HG02852 (cell line): Measurements from ENCODE around the gene KRTAP12-3.
"Not testable (repeated sequence)": the region's sequence is repeated elsewhere in the genome, so short reads cannot be mapped to it uniquely, and the experiment has no call there.

Experiments
- ATAC-seq: cut with Tn5 transposase; IDR thresholded peaks from one replicate; pipeline ENCODE4 v1.9.1; 2021; ENCODE audit warnings: mild to moderate bottlenecking, moderate library complexity; ENCODE audit not compliant: unreplicated experiment

KRTAP12-3 gene

DNA sequence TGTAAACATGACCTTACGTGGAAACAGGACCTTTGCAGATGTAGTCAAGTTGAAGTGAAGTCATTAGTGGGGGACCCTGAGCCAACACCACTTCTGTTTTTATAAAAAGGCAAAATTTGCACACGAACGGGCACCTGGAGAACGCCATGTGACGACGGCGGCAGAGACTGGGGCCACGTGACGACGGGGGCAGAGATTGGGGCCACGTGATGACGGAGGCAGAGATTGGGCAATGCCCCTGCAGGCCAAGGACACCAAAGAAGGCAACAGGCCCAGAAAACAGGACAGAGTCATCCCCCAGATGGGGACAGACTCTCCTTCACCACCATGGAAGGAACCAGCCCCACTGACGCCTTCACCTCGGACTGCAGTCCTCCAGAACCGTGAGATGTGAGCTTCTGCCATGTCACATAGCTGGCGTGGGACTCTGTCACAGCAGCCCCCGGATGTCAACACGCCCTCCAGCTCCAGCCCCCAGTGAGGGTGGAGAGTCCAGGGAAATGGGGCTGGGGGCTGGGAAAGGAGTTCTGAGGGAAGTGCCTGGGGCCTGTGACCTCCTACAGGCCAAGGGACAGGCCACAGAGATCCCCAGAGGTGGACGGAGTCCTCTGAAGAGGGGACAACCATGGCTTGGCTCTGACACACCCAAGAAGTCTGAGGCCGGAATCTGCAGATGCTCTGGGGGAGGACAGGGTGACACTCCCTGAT is 7.3 kb upstream of the KRTAP12-3 start:
- no peak for ATAC-seq

DNA sequence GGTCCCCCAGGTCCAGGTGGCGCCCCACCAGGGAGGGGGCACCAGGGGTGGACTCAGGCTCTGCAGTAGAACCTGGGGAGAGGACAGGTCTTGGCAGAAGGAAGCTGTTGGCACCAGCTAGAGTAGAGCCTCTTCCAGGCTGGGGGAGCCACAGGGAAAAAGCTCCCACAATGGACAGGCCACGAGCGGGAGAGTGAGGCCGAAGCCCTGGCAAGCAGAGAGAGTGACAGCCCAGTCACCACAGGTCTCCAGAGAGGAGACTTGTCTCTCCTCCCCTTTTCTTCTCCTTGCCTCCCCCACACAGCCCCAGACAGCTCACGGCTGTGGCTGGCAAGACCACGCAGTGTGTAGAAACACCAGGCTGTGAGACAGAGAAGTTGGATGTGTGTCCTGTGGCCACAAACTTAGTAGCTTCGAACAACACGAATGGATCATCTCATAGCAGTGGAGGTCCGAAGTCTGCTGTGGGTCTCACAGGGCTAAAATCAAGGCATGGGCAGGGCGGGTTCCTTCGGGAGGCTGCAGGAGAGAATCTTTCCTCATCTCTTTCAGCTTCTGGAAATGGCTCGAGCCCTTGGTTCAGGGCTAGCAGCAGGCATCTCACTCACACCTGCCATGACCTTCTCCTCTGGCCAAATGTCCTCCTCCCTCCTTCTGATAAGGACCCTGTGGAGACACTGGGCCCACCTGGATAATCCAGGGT is 6.6 kb upstream of the KRTAP12-3 start:
- ATAC-seq = no peak

DNA sequence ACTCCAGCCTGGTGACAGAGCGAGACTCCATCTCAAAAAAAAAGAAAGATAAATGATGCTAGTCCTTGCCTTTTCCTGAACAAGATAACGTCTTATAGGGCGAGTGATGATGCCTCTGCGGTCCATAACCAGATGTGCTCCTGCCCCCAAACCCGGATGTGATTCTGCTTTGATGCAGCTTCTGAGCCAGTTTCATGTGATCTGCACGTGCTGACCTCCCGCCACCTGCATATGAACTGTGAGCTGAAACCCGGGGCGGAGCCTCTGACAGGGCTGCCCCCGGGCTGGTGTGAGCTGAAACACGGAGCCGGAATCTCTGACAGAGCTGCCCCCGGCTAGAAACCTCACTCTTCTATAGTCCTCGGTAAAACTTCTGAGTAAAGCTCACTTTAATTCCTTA is 4.6 kb upstream of the KRTAP12-3 start:
- no peak for ATAC-seq

DNA sequence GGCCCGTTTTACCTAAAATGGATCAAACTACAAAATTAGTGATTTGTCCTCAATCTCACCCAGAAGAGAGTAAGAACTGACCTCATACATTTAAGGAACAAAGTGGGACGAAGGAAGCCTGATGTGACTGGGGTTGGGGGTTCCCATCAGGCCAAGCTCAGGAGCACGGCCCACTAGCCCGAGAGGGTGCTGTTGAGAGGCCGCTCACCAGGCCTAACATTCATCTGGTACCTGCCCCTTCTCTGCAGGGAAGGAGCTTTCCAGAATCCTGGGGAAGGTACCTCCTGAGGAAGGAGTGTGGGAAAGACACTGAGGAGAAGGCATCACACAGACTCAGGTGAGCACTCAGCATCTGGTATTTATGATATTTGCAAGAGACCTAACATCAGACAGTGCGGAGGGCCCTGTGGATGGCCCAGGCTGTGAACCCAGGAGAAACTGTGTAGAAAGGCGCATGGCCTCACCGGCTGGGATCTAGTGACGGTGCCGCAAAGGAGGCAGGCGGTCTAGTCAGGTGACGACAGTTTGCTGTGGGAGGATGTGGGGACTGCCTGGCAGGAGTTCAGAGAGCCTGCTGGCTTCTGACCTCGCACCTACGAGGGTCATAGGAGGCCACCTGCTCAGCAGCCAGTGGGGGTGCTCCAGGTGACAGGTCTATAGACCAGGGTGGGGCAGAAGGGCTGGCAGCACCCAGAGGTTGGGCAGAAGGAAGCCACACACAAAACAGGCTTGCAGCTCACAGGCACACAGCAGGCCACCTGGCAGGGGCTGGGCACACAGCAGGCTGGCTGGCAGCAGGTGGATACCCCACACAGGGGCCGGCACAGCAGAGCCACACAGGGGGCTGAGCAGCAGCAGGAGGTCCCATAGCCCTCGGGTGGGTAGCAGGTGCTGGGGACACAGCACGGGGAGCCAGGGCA is 3.8 kb upstream of the KRTAP12-3 start:
- no peak for ATAC-seq

DNA sequence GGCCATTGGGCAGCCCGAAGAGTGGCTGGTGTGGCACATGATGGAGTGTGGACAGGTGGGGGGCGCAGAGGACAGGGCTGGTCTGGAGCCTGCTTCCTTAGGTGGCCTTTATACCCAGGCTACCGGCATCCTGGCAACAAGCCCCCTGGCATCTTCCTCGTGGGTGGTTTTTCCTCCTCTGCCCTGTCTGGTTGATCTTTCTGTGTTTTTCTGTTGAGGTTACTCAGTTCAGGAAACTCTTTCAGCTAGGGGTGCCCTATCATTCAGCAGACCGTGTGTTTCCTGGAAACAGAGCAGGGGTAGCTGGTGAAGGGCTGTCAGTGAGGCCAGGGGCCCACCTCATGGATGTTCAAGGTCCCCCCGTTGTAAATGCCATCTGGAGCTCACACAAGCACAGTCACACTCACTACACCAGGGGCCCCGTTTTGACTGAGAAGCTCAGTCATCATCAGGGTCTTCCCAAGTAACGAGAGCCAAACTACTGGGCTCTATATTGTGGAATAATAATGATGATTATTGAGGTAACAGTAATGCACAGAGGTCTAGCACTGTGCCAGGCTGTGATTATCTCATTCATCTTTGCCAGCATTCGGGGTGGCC is 3.1 kb upstream of the KRTAP12-3 start, which contains the start of gene KRTAP12-4:
Gene KRTAP12-4, minus strand, starts transcription at position 84 of the 600 bp plus-strand sequence. Its CDS starts 45 bp downstream, at position 39.
- no peak for ATAC-seq

DNA sequence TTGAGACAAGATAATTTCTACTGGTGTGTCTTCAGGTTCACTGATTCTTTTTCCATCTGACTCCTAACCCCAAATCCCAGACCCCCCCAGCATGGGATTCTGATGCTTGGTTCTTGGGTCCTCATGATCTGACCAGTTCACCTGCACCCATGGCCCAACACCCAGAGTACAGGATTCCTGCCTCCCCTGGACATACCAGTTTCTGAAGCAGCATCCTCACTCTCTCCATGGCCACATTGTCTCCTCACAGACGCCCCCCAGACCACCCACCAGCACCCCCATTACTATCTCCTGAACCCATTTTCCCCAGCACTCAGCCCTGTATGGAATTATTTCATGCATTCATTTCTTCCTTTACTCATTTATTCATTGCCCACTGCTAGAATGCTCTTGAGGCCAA is 864 bp upstream of the KRTAP12-3 start:
- no peak for ATAC-seq

DNA sequence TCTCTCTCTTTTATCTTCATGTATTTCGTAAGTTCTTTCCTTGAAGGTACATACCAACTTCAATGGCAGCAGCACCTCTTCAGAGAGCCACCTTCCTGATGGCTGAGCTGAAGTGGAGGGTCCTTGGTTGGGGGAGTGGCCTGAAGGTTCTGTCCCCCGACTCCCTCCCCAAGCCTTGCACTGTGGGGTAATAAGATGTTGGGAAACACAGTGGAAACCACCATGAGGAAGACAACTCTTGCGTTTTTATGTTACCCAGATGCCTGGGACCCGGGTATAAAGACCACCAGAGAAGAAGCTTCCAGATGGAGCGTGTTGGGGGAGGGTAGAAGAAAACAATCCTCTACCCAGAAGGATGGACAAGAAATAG is 794 bp downstream of the KRTAP12-3 start:
- ATAC-seq = no peak

DNA sequence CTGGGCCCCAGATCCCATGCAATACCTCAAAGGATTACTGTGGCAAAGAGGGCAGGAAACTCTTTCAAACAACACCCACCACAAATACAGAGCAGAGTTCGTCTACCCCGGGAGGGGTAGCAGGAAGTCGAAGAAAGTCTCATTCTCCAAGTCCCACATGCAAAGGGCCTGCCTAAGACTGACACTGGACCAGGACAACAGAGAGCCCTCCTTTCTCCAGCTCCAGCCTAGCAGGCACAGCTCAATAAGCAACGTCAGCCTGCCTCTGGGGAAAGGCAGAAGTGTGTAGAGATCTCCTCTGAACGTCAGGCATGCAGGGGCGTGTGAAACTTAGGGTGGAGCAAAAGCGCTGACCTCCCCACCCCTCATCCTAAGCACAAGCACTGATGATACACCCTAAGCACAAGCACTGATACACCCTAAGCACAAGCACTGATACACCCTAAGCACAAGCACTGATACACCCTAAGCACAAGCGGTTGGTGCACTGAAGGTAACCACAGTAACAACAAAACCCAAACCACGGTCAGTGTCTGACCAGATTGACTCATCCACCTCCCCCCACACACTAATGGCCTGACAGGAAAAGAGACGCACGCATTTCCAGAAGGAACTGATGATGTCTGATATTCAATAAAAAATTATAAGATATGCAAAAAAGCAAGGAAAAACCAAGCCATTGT is 1.3 kb downstream of the KRTAP12-3 start:
- ATAC-seq = no peak

DNA sequence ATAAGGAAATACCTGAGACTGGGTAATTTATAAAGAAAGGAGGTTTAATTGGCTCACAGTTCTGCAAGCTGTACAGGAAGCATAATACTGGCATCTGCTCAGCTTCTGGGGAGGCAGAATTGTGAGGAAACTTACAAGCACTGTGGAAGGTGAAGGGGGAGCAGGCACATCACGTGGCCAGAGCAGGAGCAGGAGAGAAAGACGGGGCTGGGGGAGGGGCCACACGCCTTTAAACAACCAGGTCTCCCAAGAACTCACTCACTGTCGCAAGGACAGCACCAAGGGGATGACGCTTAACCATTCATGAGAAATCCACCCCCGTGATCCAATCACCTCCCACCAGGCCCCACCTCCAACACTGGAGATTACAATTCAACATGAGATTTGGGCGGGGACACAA is 3.8 kb downstream of the KRTAP12-3 start:
- not testable (repeated sequence) for ATAC-seq

DNA sequence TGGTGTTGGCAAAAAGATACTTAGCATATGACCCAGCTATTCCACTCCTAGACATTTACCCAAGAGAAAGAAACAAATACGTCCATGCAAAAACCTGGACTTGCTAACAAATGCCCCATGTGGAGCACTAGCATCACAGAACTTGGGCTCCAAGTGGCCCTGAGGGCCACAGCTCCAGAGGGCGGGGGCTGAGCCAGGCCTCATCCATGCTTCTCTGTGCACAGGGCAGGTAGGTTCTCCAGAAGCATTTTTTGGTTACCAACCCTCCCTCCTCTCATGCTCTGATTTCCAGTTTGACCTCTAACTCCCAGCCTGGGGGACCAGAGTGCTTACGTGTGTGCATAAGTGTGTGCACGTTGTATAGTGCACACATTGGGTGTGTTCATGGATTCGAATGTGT is 7.0 kb downstream of the KRTAP12-3 start:
- ATAC-seq = no peak

DNA sequence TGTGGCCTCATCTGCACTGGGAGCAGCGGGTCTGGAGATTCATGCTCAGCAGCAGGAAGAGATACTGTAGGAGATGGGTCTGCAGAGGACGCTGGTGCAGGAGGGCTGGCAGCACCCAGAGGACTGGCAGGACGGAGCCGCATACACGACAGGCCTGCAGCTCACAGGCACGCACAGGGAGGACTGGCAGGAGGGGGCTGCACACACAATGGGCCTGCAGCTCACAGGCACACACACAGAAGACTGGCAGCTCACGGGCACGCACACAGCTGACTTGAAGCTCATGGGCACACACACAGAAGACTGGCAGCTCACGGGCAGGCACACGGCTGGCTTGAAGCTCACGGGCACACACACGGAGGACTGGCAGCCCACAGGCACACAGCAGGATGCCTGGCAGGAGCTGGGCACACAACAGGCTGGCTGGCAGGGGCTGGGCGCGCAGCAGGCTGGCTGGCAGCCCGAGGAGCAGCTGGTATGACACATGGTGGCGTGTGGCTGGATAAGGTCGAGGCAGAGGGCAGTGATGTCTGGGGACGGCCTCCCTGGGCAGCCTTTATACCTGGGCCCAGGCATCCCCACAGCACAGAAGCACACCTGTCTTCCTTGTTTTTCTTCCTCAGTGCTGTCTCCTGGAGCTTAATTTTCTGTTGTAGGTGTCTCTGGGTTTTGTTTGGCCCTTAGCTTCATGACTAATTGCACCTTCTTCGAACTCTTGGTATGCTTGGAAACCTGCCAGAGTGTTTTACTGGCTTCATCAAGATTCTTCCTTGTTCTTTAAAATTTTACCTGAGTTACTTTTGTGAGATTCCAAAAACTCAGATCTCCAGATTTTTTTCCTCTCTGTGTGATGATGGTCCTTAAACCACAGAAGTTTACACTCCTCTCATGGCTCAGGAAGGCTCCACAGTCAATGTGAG is 8.9 kb downstream of the KRTAP12-3 start, which contains the start of gene KRTAP12-2:
Gene KRTAP12-2, minus strand, starts transcription at position 527 of the 920 bp plus-strand sequence. Its CDS starts 41 bp downstream, at position 486.
- ATAC-seq = no peak

DNA sequence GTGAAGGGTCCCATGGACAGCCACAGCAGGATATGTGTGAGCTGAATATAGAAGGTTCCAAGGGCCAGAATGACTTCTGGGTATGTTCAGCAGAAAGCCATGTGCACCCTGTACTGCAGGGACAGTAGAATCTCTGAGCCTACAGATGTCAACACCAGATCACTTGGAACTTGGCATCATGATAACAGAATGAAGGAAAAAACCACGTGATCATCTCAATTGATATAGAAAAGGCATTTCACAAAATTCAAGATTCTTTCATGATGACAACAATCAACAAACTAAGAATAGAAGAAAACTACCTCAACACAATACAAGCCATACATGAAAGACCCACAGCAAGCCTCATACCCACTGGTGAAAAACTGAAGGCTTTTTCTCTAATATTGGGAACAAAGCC is 9.9 kb downstream of the KRTAP12-3 start:
- ATAC-seq = no peak

DNA sequence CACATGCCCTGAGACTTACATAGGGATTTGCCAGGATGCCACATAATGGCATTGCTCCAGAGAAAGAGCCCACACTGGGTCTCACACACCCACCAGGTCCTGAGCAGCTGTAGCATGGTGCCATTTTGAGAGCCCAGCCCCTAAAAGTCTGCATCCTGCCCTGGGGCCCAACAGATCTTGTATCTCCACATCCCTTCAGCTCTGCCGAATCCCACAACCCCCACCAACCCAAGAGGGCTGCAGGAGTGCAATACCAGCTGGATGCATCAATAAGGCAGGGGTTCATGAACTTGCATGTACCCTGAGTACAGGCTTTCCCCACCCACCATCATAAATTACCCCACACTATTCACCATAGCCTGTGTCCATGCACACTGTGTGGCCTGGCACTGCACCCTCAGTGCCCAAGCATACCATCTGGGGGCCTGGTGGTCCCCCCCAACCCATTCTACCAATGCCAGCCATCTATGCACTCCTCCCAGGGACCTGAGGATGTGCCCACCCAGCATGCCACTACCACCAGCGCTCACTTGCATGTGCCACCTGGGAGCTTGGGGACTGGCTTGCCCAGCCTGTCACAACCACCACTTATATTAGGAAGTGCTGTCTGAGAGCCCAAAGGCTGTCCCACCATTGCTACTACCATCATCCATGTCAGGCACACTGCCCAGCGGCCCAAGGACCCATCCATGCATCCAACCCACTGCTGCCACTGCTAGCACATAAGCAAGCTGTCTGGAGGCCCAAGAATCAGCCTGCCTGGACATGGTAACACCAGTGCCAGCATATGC is 13.1 kb downstream of the KRTAP12-3 start:
- no peak for ATAC-seq

DNA sequence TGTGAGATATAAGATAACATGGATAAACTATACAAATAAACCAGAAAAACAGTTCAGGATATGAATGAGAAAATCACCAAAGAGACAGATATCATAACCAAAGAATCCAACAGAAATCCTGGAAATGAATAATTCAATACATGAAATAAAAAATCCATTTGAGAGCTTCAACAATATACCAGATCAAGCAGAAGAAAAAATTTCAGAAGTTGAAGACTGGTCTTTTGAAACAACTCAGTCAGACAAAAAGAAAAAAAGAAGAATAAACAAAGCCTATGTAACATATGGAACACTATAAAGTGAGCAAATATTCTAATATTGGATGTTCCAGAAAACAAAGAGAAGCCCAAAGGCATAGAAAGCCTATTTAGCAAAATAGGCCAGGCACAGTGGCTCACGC is 14.2 kb downstream of the KRTAP12-3 start:
- ATAC-seq = no peak

DNA sequence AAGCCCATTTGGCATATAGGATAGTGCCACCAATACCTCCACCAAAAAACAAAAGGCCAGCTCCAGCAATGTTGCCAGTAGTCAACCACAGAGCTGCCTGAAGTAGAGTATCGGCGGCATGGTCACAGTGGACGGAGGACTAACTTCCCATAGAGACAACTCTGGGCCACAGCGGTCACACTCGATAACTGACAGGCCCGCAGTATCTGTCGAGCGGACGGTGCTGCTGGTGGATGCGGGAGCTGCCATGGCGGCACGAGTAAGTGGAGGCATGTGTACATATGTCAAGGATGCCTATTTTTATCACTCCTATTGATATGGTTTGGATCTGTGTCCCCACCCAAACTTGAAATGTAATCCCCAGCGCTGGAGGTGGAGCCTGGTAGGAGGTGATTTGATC is 20.1 kb downstream of the KRTAP12-3 start:
- ATAC-seq = no peak

DNA sequence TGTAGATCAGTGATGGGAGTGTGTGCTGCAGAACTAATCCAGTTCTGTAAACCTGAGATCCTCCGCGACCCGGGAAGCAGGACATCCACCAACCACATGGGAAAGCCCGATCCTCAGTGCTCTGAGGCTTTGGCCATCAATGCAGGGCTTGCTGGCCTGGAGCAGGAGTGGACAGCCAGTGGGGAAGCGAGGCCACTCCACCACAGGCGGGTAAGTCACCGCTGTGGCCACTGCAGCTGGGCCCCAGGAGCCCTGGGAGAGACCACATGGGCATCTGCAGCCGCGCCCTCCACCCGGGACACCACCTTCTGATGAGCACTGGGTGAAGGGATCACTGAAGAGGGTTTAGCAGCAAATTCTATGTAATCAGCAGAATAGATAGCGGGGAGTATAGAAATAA is 23.4 kb downstream of the KRTAP12-3 start:
- no peak for ATAC-seq

DNA sequence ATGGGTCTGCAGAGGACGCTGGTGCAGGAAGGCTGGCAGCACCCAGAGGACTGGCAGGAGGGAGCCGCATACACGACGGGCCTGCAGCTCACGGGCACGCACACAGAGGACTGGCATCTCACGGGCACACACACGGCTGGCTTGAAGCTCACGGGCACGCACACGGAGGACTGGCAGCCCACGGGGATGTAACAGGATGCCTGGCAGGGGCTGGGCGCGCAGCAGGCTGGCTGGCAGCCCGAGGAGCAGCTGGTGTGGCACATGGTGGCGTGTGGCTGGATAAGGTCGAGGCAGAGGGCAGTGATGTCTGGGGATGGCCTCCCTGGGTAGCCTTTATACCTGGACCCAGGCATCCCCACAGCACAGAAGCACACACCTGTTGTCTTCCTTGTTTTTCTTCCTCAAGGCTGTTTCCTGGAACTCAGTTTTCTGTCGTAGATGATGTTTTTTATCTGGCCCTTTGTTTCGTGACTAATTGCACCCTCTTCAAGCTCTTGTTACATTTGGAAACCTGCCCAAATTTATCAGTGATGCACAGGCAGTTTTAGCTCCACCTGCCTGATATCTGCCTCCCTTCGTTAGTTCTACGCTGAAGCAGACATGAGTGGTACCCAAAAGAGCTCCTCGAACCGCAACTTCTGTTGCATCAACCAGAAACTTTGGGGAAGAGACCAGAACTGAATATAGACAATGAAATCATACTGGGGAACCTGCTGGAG is 24.3 kb downstream of the KRTAP12-3 start, which contains the start of gene KRTAP12-1:
Gene KRTAP12-1, minus strand, starts transcription at position 303 of the 719 bp plus-strand sequence. Its CDS starts 40 bp downstream, at position 263.
- no peak for ATAC-seq
